Measurements from ENCODE around the gene CNFN.

- TF ChIP-seq EZH2 (IDR thresholded peaks at IDR 0.05; ENCODE audit: low read length, missing control alignments) (no peak), CTCF (conservative IDR thresholded peaks at IDR 0.05 in 1 of 2, IDR thresholded peaks at IDR 0.05 in 1 of 2; ENCODE audit: low read depth in 1 of 2, low read length in 2 of 2) (no peak)
Measured at GRCh38 chr19:42376177-42376555, 13.9 kb downstream of the CNFN start.

All from fibroblast of lung (primary cell).